HepG2 (cell line): ENCODE measurements around the gene OGFR. TPM values are rescaled to one million over a fixed set of nuclear protein-coding genes. Genes with fewer than 3 reads are reported as not detected.

ENCODE experiments used
- ATRX ChIP-seq: sonication (generic); formaldehyde crosslinking; IDR thresholded peaks from 2 replicates; pipeline ENCODE4 v1.4.0; 2020; ENCODE audit warnings: missing genetic modification reagents, borderline replicate concordance
- FOXP4 ChIP-seq: sonication (generic); formaldehyde crosslinking; IDR thresholded peaks from 2 replicates; pipeline ENCODE4 v1.4.0; 2020; ENCODE audit warnings: missing genetic modification reagents
- GRHL1 ChIP-seq: sonication (generic); formaldehyde crosslinking; conservative IDR thresholded peaks from 2 replicates; pipeline ENCODE4 v1.8.0; 2022; ENCODE audit warnings: missing genetic modification reagents
- HNRNPUL1 ChIP-seq: fragments of 200-400 bp; formaldehyde crosslinking; IDR thresholded peaks from 2 replicates; pipeline ENCODE4 v1.6.1; 2017; ENCODE audit warnings: low read depth, mild to moderate bottlenecking, low read length, moderate library complexity
- IRX3 ChIP-seq: sonication (generic); formaldehyde crosslinking; IDR thresholded peaks from 2 replicates; pipeline ENCODE4 v1.8.1; 2023; ENCODE audit warnings: mild to moderate bottlenecking, low read depth, missing genetic modification reagents, borderline replicate concordance
- JUND ChIP-seq: sonication (generic); formaldehyde crosslinking; IDR thresholded peaks from 2 replicates; pipeline ENCODE4 v1.8.0; 2022; ENCODE audit warnings: mild to moderate bottlenecking, missing genetic modification reagents
- KLF12 ChIP-seq: sonication (generic); formaldehyde crosslinking; IDR thresholded peaks from 2 replicates; pipeline ENCODE4 v1.4.0; 2020; ENCODE audit warnings: missing genetic modification reagents, borderline replicate concordance
- REPIN1 ChIP-seq: sonication (generic); formaldehyde crosslinking; IDR thresholded peaks from 2 replicates; pipeline ENCODE4 v1.8.0; 2022; ENCODE audit warnings: missing genetic modification reagents, low read depth, mild to moderate bottlenecking, borderline replicate concordance
- RORA ChIP-seq: sonication (generic); formaldehyde crosslinking; IDR thresholded peaks from 2 replicates; pipeline ENCODE4 v1.5.0; 2020; ENCODE audit warnings: mild to moderate bottlenecking, missing genetic modification reagents, moderate library complexity
- SNAI1 ChIP-seq: sonication (generic); formaldehyde crosslinking; IDR thresholded peaks from 2 replicates; pipeline ENCODE4 v1.5.0; 2020; ENCODE audit warnings: mild to moderate bottlenecking, missing genetic modification reagents, borderline replicate concordance
- SP2 ChIP-seq: sonication (generic); formaldehyde crosslinking; IDR thresholded peaks from 2 replicates; pipeline ENCODE4 v1.5.1; 2020; ENCODE audit warnings: mild to moderate bottlenecking, missing genetic modification reagents
- STAG1 ChIP-seq: sonication (generic); formaldehyde crosslinking; IDR thresholded peaks from 2 replicates; pipeline ENCODE4 v1.4.0; 2020; ENCODE audit warnings: missing genetic modification reagents
- ZNF17 ChIP-seq: sonication (generic); formaldehyde crosslinking; IDR thresholded peaks from 2 replicates; pipeline ENCODE4 v1.5.0; 2020; ENCODE audit warnings: mild to moderate bottlenecking, missing genetic modification reagents
- ZNF30 ChIP-seq: sonication (generic); formaldehyde crosslinking; IDR thresholded peaks from 2 replicates; pipeline ENCODE4 v1.5.0; 2020; ENCODE audit warnings: mild to moderate bottlenecking, missing genetic modification reagents
- ZNF367 ChIP-seq: sonication (generic); formaldehyde crosslinking; IDR thresholded peaks from 2 replicates; pipeline ENCODE4 v1.4.0; 2020; ENCODE audit warnings: missing genetic modification reagents, borderline replicate concordance
- ZNF564 ChIP-seq: sonication (generic); formaldehyde crosslinking; IDR thresholded peaks from 2 replicates; pipeline ENCODE4 v1.8.1; 2023; ENCODE audit warnings: mild to moderate bottlenecking, missing genetic modification reagents
- ZNF670 ChIP-seq: sonication (generic); formaldehyde crosslinking; IDR thresholded peaks from 2 replicates; pipeline ENCODE4 v1.8.0; 2022; ENCODE audit warnings: mild to moderate bottlenecking, missing genetic modification reagents, borderline replicate concordance
- ZSCAN29 ChIP-seq: sonication (generic); formaldehyde crosslinking; conservative IDR thresholded peaks from 2 replicates; pipeline ENCODE4 v1.4.0; 2020; ENCODE audit warnings: mild to moderate bottlenecking, missing genetic modification reagents
- polyA plus RNA-seq, 8 experiments: library from polyadenylated mRNA; depleted of rRNA in 3 of 8; stranded (reverse) in 7 of 8; unstranded in 1 of 8; fragments of >200 nt; fragmentation: Illumina TruSeq in 4 of 8; extraction: Trizol in 4 of 8; gene quantifications; 2 replicates each; pipeline versions ENCODE4 v1.2.1 to v1.2.3, GENCODE V29; 2011 to 2016; ENCODE audit warnings: low read depth in 4 of 8, missing spikeins in 1 of 8, mixed read lengths in 1 of 8; ENCODE audit not compliant: insufficient read depth in 1 of 8
- total RNA-seq, 5 experiments: library from RNA; depleted of rRNA; stranded (reverse); fragments of >200 nt; fragmentation: Illumina TruSeq; extraction: Trizol; gene quantifications; 2 replicates each; pipeline ENCODE4 v1.2.3, GENCODE V29; 2016; ENCODE audit warnings: low read depth in 1 of 5
- TF ChIP-seq, protein P1 (sequence below): sonication (generic); formaldehyde crosslinking; IDR thresholded peaks from 2 replicates; pipeline ENCODE4 v1.5.0; 2020; ENCODE audit warnings: missing genetic modification reagents
- TF ChIP-seq, protein P2 (sequence below): sonication (generic); formaldehyde crosslinking; IDR thresholded peaks from 2 replicates; pipeline ENCODE4 v1.8.0; 2022; ENCODE audit warnings: missing genetic modification reagents, mild to moderate bottlenecking, inconsistent platforms, borderline replicate concordance
- TF ChIP-seq, protein P3 (sequence below), 2 experiments: fragments of 450-650 bp in 1 of 2; sonication (generic) in 1 of 2; formaldehyde crosslinking; IDR thresholded peaks; 2 replicates each; pipeline versions ENCODE4 v1.5.0 to v1.8.0; 2020 to 2022; ENCODE audit warnings: mild to moderate bottlenecking in 1 of 2, missing genetic modification reagents in 1 of 2

Gene OGFR
- total and polyA plus RNA-seq, 2 of the 13 experiments (the other 11 are each of a cell fraction or from before 2014, with no cell fraction given): 47.7 to 81.8 TPM

GRCh38 chr20:62815066-62815991, 10.7 kb downstream of the OGFR start (continued):
- TF ChIP-seq GRHL1 (CRISPR knock-in tag): no peak
- no peak for TF ChIP-seq IRX3 (CRISPR knock-in tag)
- no peak for TF ChIP-seq KLF12 (CRISPR knock-in tag)
- TF ChIP-seq ZNF670: no peak
- TF ChIP-seq ZNF17: no peak
- TF ChIP-seq RORA: no peak
- TF ChIP-seq JUND (CRISPR knock-in tag): no peak
- 0 out of 2 replicates have a peak, but pooled peaks have one; percentile 33 for TF ChIP-seq REPIN1
- TF ChIP-seq ZNF367 (CRISPR knock-in tag): no peak
- no peak for TF ChIP-seq ATRX (CRISPR knock-in tag)
- TF ChIP-seq STAG1 (CRISPR knock-in tag): no peak
- TF ChIP-seq ZNF564 (CRISPR knock-in tag): 0 out of 2 replicates have a peak, but pooled peaks have one; percentile 43
- TF ChIP-seq SP2 (CRISPR knock-in tag): peak; percentile 60; the same call in 1 of the 2 replicates
- TF ChIP-seq SNAI1 (CRISPR knock-in tag): no peak
- TF ChIP-seq HNRNPUL1: no peak
- 0 out of 2 replicates have a peak, but pooled peaks have one; percentile 9 for TF ChIP-seq ZSCAN29
- TF ChIP-seq, protein P1, sequence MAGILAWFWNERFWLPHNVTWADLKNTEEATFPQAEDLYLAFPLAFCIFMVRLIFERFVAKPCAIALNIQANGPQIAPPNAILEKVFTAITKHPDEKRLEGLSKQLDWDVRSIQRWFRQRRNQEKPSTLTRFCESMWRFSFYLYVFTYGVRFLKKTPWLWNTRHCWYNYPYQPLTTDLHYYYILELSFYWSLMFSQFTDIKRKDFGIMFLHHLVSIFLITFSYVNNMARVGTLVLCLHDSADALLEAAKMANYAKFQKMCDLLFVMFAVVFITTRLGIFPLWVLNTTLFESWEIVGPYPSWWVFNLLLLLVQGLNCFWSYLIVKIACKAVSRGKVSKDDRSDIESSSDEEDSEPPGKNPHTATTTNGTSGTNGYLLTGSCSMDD (CRISPR knock-in tag): no peak
- no peak for TF ChIP-seq ZNF30 (CRISPR knock-in tag)
- TF ChIP-seq, protein P2, sequence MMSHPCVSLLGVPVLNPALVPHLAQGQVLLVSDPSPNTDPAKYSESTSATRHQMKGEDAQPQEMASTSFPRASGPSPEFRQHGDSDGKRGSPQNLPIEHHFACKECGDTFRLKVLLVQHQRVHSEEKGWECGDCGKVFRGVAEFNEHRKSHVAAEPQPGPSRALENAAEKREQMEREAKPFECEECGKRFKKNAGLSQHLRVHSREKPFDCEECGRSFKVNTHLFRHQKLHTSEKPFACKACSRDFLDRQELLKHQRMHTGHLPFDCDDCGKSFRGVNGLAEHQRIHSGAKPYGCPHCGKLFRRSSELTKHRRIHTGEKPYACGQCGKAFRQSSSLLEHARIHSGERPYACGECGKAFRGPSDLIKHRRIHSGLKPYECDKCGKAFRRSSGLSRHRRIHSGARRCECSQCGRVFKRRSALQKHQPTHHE (CRISPR knock-in tag): no peak
- TF ChIP-seq, protein P3, sequence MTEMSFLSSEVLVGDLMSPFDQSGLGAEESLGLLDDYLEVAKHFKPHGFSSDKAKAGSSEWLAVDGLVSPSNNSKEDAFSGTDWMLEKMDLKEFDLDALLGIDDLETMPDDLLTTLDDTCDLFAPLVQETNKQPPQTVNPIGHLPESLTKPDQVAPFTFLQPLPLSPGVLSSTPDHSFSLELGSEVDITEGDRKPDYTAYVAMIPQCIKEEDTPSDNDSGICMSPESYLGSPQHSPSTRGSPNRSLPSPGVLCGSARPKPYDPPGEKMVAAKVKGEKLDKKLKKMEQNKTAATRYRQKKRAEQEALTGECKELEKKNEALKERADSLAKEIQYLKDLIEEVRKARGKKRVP (CRISPR knock-in tag; IDR thresholded peaks at IDR 0.05): no peak
- peak; percentile 51; the same call in 1 of the 2 replicates for TF ChIP-seq FOXP4 (CRISPR knock-in tag)
